Fibroblast of lung (primary cell): Measurements from ENCODE around the gene TERC. TPM values are rescaled to one million over a fixed set of nuclear protein-coding genes. Genes with fewer than 3 reads are reported as not detected.

ENCODE experiments used
- DNase-seq, 2 donors: peaks; one replicate each; pipeline versions ENCODE4 v3.0.0 to v3.0.0-alpha.2; 2010; ENCODE audit warnings: low read depth in 2 of 2
- H2AFZ ChIP-seq: 2 replicates; pipeline ENCODE4 v1.5.1; 2012; ENCODE audit warnings: low read length, control low read depth, inconsistent platforms
- H3K27ac ChIP-seq: 2 replicates; pipeline ENCODE4 v1.5.1; 2011; ENCODE audit warnings: low read length, control low read depth; ENCODE audit not compliant: insufficient read depth
- H3K27me3 ChIP-seq: 2 replicates; pipeline ENCODE4 v1.5.1; 2011; ENCODE audit warnings: mild to moderate bottlenecking, low read length; ENCODE audit not compliant: control insufficient read depth, insufficient read depth
- H3K36me3 ChIP-seq: 2 replicates; pipeline ENCODE4 v1.5.1; 2011; ENCODE audit warnings: low read length; ENCODE audit not compliant: control insufficient read depth, insufficient read depth
- H3K4me1 ChIP-seq: 2 replicates; pipeline ENCODE4 v1.5.1; 2011; ENCODE audit warnings: low read length; ENCODE audit not compliant: control insufficient read depth, insufficient read depth; ENCODE audit errors: extremely low read depth
- H3K4me2 ChIP-seq: 2 replicates; pipeline ENCODE4 v1.5.1; 2011; ENCODE audit warnings: low read length, control low read depth; ENCODE audit not compliant: insufficient read depth; ENCODE audit errors: extremely low read depth
- H3K4me3 ChIP-seq, 4 experiments: fragments of 200-600 bp in 1 of 4; sonication (generic) in 1 of 4; replicated peaks in 1 of 4; 2 replicates each; pipeline ENCODE4 v1.5.1; 2011 to 2016; ENCODE audit warnings: low read length in 4 of 4, low read depth in 3 of 4, mild to moderate bottlenecking in 3 of 4, control low read depth in 2 of 4, inconsistent platforms in 1 of 4, mixed read lengths in 1 of 4; ENCODE audit not compliant: insufficient read depth in 1 of 4; ENCODE audit errors: control extremely low read depth in 1 of 4
- H3K79me2 ChIP-seq: 2 replicates; pipeline ENCODE4 v1.5.1; 2012; ENCODE audit warnings: mild to moderate bottlenecking, low read length, inconsistent platforms; ENCODE audit not compliant: control insufficient read depth, insufficient read depth
- H3K9ac ChIP-seq: 2 replicates; pipeline ENCODE4 v1.5.1; 2011; ENCODE audit warnings: mild to moderate bottlenecking, low read length, control low read depth; ENCODE audit not compliant: insufficient read depth
- H3K9me3 ChIP-seq: 2 replicates; pipeline ENCODE4 v1.5.1; 2012; ENCODE audit warnings: low read depth, low read length; ENCODE audit not compliant: control insufficient read depth, insufficient read depth
- H4K20me1 ChIP-seq: 2 replicates; pipeline ENCODE4 v1.5.1; 2011; ENCODE audit warnings: low read length; ENCODE audit not compliant: control insufficient read depth, insufficient read depth; ENCODE audit errors: extremely low read depth
- EZH2 ChIP-seq: IDR thresholded peaks from 2 replicates; pipeline ENCODE4 v1.5.1; 2012; ENCODE audit warnings: low read length, control low read depth, mild to moderate bottlenecking; ENCODE audit errors: missing control alignments
- polyA plus RNA-seq, 2 donors: library from polyadenylated mRNA; depleted of rRNA in 1 of 2; stranded (reverse) in 1 of 2; unstranded in 1 of 2; fragments of >200 nt; gene quantifications; 2 replicates each; pipeline ENCODE4 v1.2.1, GENCODE V29; 2011 to 2012; ENCODE audit warnings: missing spikeins in 1 of 2
- total RNA-seq: library from RNA; depleted of rRNA; stranded (reverse); fragments of >200 nt; gene quantifications from 2 replicates; pipeline ENCODE4 v1.2.1, GENCODE V29; 2014
- TF ChIP-seq, protein P1 (sequence below), 2 donors: IDR thresholded peaks in 1 of 2; conservative IDR thresholded peaks in 1 of 2; 1 replicate in 1 of 2; 2 replicates in 1 of 2; pipeline ENCODE4 v1.5.1; 2011 to 2012; ENCODE audit warnings: low read length in 2 of 2, control low read depth in 1 of 2, inconsistent platforms in 1 of 2, low read depth in 1 of 2, mild to moderate bottlenecking in 1 of 2

TERC gene
- total and polyA plus RNA-seq, 2 donors (not counting 1 experiment from before 2014, with no cell fraction given): 0.39 to 457 TPM

DNA sequence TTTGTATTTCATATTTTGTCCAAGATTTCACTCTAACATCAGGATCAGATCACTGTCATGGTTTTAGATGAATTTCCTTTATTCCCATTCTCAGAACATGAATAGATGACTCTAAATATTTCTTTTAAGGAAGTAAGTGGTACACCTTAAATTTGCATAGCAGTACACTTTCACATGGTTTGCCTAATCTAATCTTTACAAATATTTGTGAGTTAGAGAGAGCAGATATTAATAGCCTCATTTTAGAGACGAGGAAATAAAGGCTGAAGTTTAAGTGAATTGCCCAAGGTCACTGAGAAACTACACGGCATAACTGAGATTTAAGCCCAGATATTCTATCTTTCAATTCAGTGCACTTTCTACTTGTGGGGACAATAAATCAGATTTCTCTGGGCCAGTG lies 14.2 kb downstream of the TERC start:
- Histone ChIP-seq H4K20me1 (no peaks in the 10 kb centered on the region), H3K27me3 (no peaks in the 10 kb centered on the region), H3K36me3 (no peaks in the 10 kb centered on the region), H3K9ac (no peak overlapping the region), H3K4me2 (no peak overlapping the region), H3K4me1 (no peaks in the 10 kb centered on the region), H3K4me3 (no peak overlapping the region), H3K79me2 (no peaks in the 10 kb centered on the region), H2AFZ (no peak overlapping the region), H3K9me3 (no peaks in the 10 kb centered on the region), H3K27ac (no peak overlapping the region)
- no peak for TF ChIP-seq EZH2
- TF ChIP-seq, protein P1, sequence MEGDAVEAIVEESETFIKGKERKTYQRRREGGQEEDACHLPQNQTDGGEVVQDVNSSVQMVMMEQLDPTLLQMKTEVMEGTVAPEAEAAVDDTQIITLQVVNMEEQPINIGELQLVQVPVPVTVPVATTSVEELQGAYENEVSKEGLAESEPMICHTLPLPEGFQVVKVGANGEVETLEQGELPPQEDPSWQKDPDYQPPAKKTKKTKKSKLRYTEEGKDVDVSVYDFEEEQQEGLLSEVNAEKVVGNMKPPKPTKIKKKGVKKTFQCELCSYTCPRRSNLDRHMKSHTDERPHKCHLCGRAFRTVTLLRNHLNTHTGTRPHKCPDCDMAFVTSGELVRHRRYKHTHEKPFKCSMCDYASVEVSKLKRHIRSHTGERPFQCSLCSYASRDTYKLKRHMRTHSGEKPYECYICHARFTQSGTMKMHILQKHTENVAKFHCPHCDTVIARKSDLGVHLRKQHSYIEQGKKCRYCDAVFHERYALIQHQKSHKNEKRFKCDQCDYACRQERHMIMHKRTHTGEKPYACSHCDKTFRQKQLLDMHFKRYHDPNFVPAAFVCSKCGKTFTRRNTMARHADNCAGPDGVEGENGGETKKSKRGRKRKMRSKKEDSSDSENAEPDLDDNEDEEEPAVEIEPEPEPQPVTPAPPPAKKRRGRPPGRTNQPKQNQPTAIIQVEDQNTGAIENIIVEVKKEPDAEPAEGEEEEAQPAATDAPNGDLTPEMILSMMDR (conservative IDR thresholded peaks at IDR 0.05 in 1 of 2, IDR thresholded peaks at IDR 0.05 in 1 of 2; ENCODE audit: low read depth in 1 of 2, low read length in 2 of 2): no peak
- DNase-seq: no peak

DNA sequence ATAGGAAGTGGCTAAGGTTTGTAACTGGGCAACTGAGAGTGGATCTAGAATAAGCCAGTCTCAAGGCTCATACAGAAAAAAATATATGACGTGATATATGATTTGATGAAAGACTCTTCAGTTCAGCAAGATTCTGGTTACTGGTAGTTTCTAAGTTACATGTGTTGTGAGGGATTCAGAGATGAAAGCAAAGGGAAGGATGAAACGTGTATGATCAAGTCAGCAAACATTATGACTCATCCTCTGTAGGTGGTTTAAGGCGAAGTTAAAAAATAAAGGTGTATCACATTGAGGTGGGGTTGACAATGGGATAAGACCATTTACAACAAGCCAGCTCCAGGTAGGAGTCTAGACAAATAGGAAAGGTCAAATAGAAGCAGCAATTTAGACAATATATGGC lies 16.2 kb downstream of the TERC start:
- H3K9me3 ChIP-seq: no peaks in the 10 kb centered on the region
- H3K27me3 ChIP-seq: no peaks in the 10 kb centered on the region
- H3K4me2 ChIP-seq: no peak overlapping the region
- no peaks in the 10 kb centered on the region for H4K20me1 ChIP-seq
- no peaks in the 10 kb centered on the region for H3K36me3 ChIP-seq
- DNase-seq: no peak
- H3K27ac ChIP-seq: no peak overlapping the region
- no peak overlapping the region for H3K4me3 ChIP-seq
- no peak overlapping the region for H3K9ac ChIP-seq
- TF ChIP-seq EZH2: no peak
- TF ChIP-seq, protein P1 (conservative IDR thresholded peaks at IDR 0.05 in 1 of 2, IDR thresholded peaks at IDR 0.05 in 1 of 2; ENCODE audit: low read depth in 1 of 2, low read length in 2 of 2): no peak
- no peaks in the 10 kb centered on the region for H3K4me1 ChIP-seq
- H2AFZ ChIP-seq: no peak overlapping the region
- no peaks in the 10 kb centered on the region for H3K79me2 ChIP-seq

DNA sequence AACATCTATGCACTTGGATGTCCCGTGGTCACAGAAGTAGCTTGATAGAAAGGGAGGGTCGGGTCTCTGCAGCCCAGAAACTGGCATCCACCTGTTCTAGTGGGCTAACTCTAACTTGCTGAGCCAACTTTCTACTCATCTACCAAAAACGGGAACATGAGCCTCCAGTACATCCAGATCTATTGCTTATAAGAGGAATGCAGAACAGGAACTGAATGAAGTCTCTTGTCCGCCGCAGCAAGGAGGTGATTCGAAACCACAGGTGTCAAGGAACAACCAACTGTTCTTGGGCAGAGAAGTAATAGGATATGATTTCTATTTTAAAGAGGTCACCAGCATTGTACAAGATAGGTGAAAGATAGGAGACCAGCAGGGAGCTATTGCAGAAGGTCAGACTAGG lies 17.9 kb downstream of the TERC start:
- Histone ChIP-seq H2AFZ (no peak overlapping the region), H4K20me1 (no peaks in the 10 kb centered on the region), H3K4me1 (no peaks in the 10 kb centered on the region), H3K9me3 (no peaks in the 10 kb centered on the region), H3K9ac (no peak overlapping the region), H3K4me3 (no peak overlapping the region), H3K27ac (no peak overlapping the region), H3K27me3 (no peaks in the 10 kb centered on the region), H3K4me2 (no peak overlapping the region), H3K79me2 (no peaks in the 10 kb centered on the region), H3K36me3 (no peaks in the 10 kb centered on the region)
- TF ChIP-seq, protein P1 (conservative IDR thresholded peaks at IDR 0.05 in 1 of 2, IDR thresholded peaks at IDR 0.05 in 1 of 2; ENCODE audit: low read depth in 1 of 2, low read length in 2 of 2): no peak
- no peak for TF ChIP-seq EZH2
- DNase-seq: no peak
